CD4-positive, CD25-positive, alpha-beta regulatory T cell (primary cell): ENCODE measurements around the gene TBC1D22A. TPM values are rescaled to one million over a fixed set of nuclear protein-coding genes. Genes with fewer than 3 reads are reported as not detected.

Source experiments
- ATAC-seq, 2 donors: fragments of 150-1000 bp; cut with Tn5 transposase; one replicate each; pipeline ENCODE4 v1.10.0; 2021; ENCODE audit warnings: low read depth in 2 of 2, moderate number of reproducible peaks in 2 of 2, moderate library complexity in 1 of 2
- DNase-seq, 3 donors: peaks; one replicate each; pipeline versions ENCODE4 v3.0.0 to v3.0.0-alpha.2; 2012 to 2022; ENCODE audit warnings: mixed read lengths in 1 of 3
- H3K27ac ChIP-seq: one replicate; pipeline ENCODE4 v1.7.0; 2013; ENCODE audit warnings: mild to moderate bottlenecking, low read length; ENCODE audit not compliant: insufficient read depth, poor library complexity, severe bottlenecking
- H3K27me3 ChIP-seq: one replicate; pipeline ENCODE4 v1.7.0; 2013; ENCODE audit warnings: low read length; ENCODE audit not compliant: control insufficient read depth, insufficient read depth
- H3K36me3 ChIP-seq: one replicate; pipeline ENCODE4 v1.7.0; 2013; ENCODE audit warnings: mild to moderate bottlenecking, low read length, moderate library complexity; ENCODE audit not compliant: control insufficient read depth, insufficient read depth
- H3K4me1 ChIP-seq: 2 replicates; pipeline ENCODE4 v1.7.0; 2013; ENCODE audit warnings: mild to moderate bottlenecking, low read length; ENCODE audit not compliant: insufficient read depth, control insufficient read depth, poor library complexity, severe bottlenecking
- H3K4me3 ChIP-seq: one replicate; pipeline ENCODE4 v1.7.0; 2013; ENCODE audit warnings: low read depth, mild to moderate bottlenecking, low read length, moderate library complexity
- H3K9me3 ChIP-seq, 2 experiments: 1 replicate in 1 of 2; 2 replicates in 1 of 2; pipeline ENCODE4 v1.7.0; 2013; ENCODE audit warnings: low read length in 2 of 2, mild to moderate bottlenecking in 1 of 2, moderate library complexity in 1 of 2; ENCODE audit not compliant: control insufficient read depth in 2 of 2
- H3K27ac Mint-ChIP-seq, 3 donors: one replicate each; pipeline ENCODE4 v1.8.0; 2020 to 2022; ENCODE audit warnings: mild to moderate bottlenecking in 3 of 3, mixed read lengths in 3 of 3, moderate library complexity in 2 of 3
- H3K27me3 Mint-ChIP-seq: one replicate; pipeline ENCODE4 v1.8.0; 2022; ENCODE audit warnings: mild to moderate bottlenecking, mixed read lengths
- H3K36me3 Mint-ChIP-seq: one replicate; pipeline ENCODE4 v1.8.0; 2020; ENCODE audit warnings: mixed read lengths
- H3K4me1 Mint-ChIP-seq, 4 donors: one replicate each; pipeline ENCODE4 v1.8.0; 2020 to 2022; ENCODE audit warnings: mixed read lengths in 4 of 4, mild to moderate bottlenecking in 1 of 4
- H3K4me3 Mint-ChIP-seq, 4 donors: one replicate each; pipeline ENCODE4 v1.8.0; 2020 to 2022; ENCODE audit warnings: mild to moderate bottlenecking in 4 of 4, mixed read lengths in 4 of 4, moderate library complexity in 3 of 4
- H3K9me3 Mint-ChIP-seq, 7 donors: one replicate each; pipeline ENCODE4 v1.8.0; 2020 to 2022; ENCODE audit warnings: mixed read lengths in 7 of 7, mild to moderate bottlenecking in 3 of 7, moderate library complexity in 2 of 7
- polyA plus RNA-seq, 4 donors: library from polyadenylated mRNA; unstranded; fragments of 300-500 nt; fragmentation: Illumina TruSeq; gene quantifications; one replicate each; pipeline ENCODE4 v1.2.3, GENCODE V29; 2021
- total RNA-seq: library from RNA; stranded (reverse); gene quantifications from one replicate; pipeline ENCODE4 v1.2.3, GENCODE V29; 2022

Gene TBC1D22A
- total and polyA plus RNA-seq, 5 donors from 2014 or later: 19.8 to 42.5 (median 24.3) TPM

DNA sequence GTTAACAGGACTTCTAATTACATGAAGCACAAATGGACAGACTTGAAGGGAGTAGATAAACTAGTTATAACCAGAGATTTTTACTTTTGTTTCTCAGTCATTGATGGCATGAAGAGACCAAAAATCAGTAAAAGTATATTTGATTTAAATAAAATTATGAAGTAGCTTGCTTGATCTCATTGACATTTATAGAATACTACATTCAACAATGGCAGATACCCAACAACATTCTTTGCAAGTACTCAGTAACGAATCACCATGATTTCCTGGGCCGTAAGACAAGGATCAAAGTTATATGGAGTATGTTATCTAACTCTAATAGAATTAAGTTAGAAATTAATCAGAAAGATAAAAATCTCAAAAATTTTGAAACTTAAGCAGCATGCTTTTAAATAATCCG, 317.6 kb downstream of the TBC1D22A start:
- Mint-ChIP-seq H3K9me3 (peaks cover 0 to 11% (median 1%) of the 10 kb centered on the region in 7 donors), H3K4me3 (no peak overlapping the region), H3K4me1 (peaks cover 0 to 7% (median under 1%) of the 10 kb centered on the region in 4 donors), H3K27me3 (no peaks in the 10 kb centered on the region), H3K27ac (no peak overlapping the region), H3K36me3 (peaks cover 23% of the 10 kb centered on the region)
- H3K4me3 ChIP-seq: no peak overlapping the region
- H3K27me3 ChIP-seq: no peaks in the 10 kb centered on the region
- DNase-seq: no peak
- no peak overlapping the region for H3K27ac ChIP-seq
- H3K9me3 ChIP-seq: peaks cover 0 to 7% of the 10 kb centered on the region in 2 experiments
- no peaks in the 10 kb centered on the region for H3K4me1 ChIP-seq
- ATAC-seq: no peak
- H3K36me3 ChIP-seq: peaks cover 2% of the 10 kb centered on the region

DNA sequence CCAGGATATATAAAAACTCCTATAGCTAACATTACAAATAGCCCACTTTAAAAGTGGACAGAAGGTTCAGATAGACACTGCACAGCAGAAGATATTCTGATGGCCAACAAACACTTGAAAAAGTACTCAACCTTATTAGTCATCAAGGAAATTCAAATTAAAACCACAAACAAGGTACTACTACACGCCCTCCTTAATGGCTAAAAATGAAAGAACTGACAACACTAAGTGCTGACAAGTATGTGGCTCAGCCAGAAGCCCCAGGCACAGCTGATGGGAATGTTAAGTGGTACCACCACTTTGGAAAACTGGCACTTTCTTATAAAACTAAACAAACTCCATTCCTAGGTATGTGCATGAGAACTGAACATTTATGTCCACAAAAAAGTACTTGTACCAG, 320.1 kb downstream of the TBC1D22A start:
- Histone ChIP-seq H3K27me3 (no peaks in the 10 kb centered on the region), H3K4me1 (no peaks in the 10 kb centered on the region), H3K9me3 (no peaks in the 10 kb centered on the region), H3K36me3 (no peaks in the 10 kb centered on the region), H3K27ac (no peak overlapping the region), H3K4me3 (no peak overlapping the region)
- no peak for ATAC-seq
- H3K4me1 Mint-ChIP-seq: peaks cover 0 to 9% (median 4%) of the 10 kb centered on the region in 4 donors
- H3K36me3 Mint-ChIP-seq: peaks cover 15% of the 10 kb centered on the region
- H3K27ac Mint-ChIP-seq: no peak overlapping the region
- peaks cover 0 to 3% (median 1%) of the 10 kb centered on the region in 7 donors for H3K9me3 Mint-ChIP-seq
- no peaks in the 10 kb centered on the region for H3K27me3 Mint-ChIP-seq
- DNase-seq: no peak
- no peak overlapping the region for H3K4me3 Mint-ChIP-seq

DNA sequence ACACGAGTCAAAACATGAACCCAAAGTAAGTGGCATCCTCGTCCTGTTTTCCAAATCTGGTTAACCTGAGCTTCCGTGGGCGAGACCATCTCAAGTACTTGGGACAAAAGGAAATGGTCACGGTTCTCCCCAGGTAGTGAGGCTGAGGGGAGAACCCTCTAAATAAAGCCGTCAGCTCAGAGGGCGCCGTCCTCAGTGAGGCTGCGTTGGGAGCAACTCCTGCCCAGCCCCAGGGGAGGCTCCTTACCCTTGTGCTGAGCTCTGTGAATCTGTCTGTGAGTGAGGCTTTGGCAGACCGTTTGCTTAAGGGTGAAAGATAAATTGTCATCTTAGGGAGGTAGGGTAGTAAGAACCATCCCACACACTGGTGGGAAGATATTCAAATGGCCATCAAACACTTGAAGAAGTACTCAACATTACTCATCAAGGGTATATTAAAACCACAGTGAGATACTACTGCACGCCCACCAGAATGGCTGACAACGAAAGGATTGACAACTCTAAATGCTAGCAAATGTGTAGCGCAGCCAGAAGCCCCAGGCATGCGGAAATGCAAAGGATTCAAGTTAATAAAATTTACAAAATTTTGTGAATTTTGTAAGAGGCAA, 321.0 kb downstream of the TBC1D22A start:
- Histone ChIP-seq H3K4me3 (no peak overlapping the region), H3K9me3 (no peaks in the 10 kb centered on the region), H3K36me3 (no peaks in the 10 kb centered on the region), H3K27me3 (no peaks in the 10 kb centered on the region), H3K4me1 (no peaks in the 10 kb centered on the region), H3K27ac (no peak overlapping the region)
- H3K9me3 Mint-ChIP-seq: peaks cover 0 to 3% (median 1%) of the 10 kb centered on the region in 7 donors
- ATAC-seq (no peak), DNase-seq (no peak)
- H3K27ac Mint-ChIP-seq: peak overlapping the region in 1 of 3 donors; percentile 58
- peaks cover 15% of the 10 kb centered on the region for H3K36me3 Mint-ChIP-seq
- peaks cover 0 to 12% (median 8%) of the 10 kb centered on the region in 4 donors for H3K4me1 Mint-ChIP-seq
- H3K4me3 Mint-ChIP-seq: no peak overlapping the region
- no peaks in the 10 kb centered on the region for H3K27me3 Mint-ChIP-seq

GRCh38 chr22:47084226-47084625, 321.8 kb downstream of the TBC1D22A start:
- Histone ChIP-seq H3K4me1 (no peaks in the 10 kb centered on the region), H3K36me3 (no peaks in the 10 kb centered on the region), H3K27me3 (no peaks in the 10 kb centered on the region), H3K27ac (no peak overlapping the region), H3K4me3 (no peak overlapping the region), H3K9me3 (no peaks in the 10 kb centered on the region)
- H3K4me3 Mint-ChIP-seq: no peak overlapping the region
- no peaks in the 10 kb centered on the region for H3K27me3 Mint-ChIP-seq
- H3K36me3 Mint-ChIP-seq: peaks cover 13% of the 10 kb centered on the region
- H3K4me1 Mint-ChIP-seq: peaks cover 0 to 16% (median 9%) of the 10 kb centered on the region in 4 donors
- no peak overlapping the region for H3K27ac Mint-ChIP-seq
- peaks cover 0 to 3% (median 1%) of the 10 kb centered on the region in 7 donors for H3K9me3 Mint-ChIP-seq
- DNase-seq (no peak), ATAC-seq (no peak)

DNA sequence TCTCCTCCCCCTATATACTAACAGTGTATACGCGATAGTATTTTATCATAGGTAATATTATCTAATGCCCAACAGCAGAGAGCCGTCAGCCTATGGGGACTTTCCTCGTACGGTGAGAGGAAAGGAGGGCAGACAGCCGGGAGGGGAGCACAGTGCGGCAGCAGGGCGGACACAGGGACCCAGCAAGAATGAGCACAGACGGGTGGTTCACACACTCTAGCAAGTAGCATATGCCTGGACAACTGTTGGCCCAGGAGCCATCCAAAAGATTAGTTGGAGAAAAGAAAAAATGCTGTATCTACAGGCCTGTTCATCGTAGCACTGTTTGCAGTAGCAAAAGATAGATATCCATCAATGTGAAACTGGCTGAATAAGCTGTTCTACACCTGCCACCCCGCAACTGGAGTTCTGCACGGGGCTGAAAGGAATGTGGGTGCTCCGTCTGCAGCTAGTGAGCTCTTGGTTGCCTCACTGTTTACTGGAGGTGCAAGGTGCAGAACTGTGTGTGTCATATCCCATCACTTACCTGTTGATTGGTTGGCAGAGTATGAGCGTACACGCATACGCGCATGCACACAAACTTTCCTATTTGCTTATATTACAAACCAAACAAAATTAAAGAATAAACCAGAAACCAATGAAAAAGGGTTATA, 324.3 kb downstream of the TBC1D22A start:
- Mint-ChIP-seq H3K27me3 (no peaks in the 10 kb centered on the region), H3K9me3 (peaks cover 0 to 3% (median 0%) of the 10 kb centered on the region in 7 donors), H3K4me3 (no peak overlapping the region), H3K36me3 (peaks cover 8% of the 10 kb centered on the region), H3K4me1 (peaks cover 6 to 39% (median 18%) of the 10 kb centered on the region in 4 donors), H3K27ac (no peak overlapping the region)
- ATAC-seq: no peak
- Histone ChIP-seq H3K27me3 (no peaks in the 10 kb centered on the region), H3K27ac (no peak overlapping the region), H3K4me1 (peaks cover 9% of the 10 kb centered on the region), H3K36me3 (no peaks in the 10 kb centered on the region), H3K9me3 (no peaks in the 10 kb centered on the region), H3K4me3 (no peak overlapping the region)
- no peak for DNase-seq

DNA sequence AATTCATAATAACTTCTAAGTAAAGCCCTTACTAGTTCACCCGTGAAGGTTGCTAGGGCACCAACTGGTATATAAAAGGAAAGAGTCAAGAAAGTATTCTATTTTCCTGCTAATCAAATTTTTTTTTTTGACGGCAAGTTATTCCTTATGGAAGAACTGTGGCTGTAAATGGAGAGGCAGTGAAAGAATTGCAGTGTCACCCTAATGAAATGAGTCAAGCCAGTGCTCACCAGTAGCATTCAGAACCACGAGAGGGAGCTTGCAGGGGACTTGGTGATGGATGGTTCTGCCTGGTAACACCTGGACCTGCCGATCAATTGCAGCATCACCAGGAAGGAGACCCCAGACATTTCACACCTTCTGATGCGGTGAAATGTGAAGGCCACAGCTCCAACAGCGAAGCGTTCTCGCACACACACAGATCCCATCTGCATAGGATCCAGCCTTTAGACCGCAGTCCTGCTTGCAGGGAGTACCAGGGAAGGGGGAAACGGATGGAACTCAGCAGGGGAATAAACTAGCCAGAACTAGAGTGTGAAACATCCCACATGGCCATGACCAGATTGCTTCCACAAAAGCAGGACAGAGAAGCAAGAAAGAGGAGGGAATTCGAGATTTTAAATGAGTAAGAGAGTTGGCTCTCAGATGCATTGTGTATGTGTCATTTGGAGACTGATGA, 326.2 kb downstream of the TBC1D22A start:
- ATAC-seq (no peak), DNase-seq (no peak)
- peaks cover 0 to under 1% of the 10 kb centered on the region in 2 experiments for H3K9me3 ChIP-seq
- Mint-ChIP-seq H3K36me3 (peaks cover 12% of the 10 kb centered on the region), H3K9me3 (peaks cover 0 to 3% (median 0%) of the 10 kb centered on the region in 7 donors), H3K27ac (peak overlapping the region in 1 of 3 donors; percentile 61), H3K4me3 (peak overlapping the region in 3 of 4 donors; percentile 7 to 59 (median 12)), H3K4me1 (peaks cover 6 to 54% (median 20%) of the 10 kb centered on the region in 4 donors), H3K27me3 (no peaks in the 10 kb centered on the region)
- no peaks in the 10 kb centered on the region for H3K27me3 ChIP-seq
- H3K27ac ChIP-seq: no peak overlapping the region
- H3K4me1 ChIP-seq: peaks cover 9% of the 10 kb centered on the region
- no peak overlapping the region for H3K4me3 ChIP-seq
- no peaks in the 10 kb centered on the region for H3K36me3 ChIP-seq

GRCh38 chr22:47089374-47089773, 326.9 kb downstream of the TBC1D22A start:
- Mint-ChIP-seq H3K4me1 (peaks cover 6 to 61% (median 22%) of the 10 kb centered on the region in 4 donors), H3K9me3 (peaks cover 0 to 3% (median 0%) of the 10 kb centered on the region in 7 donors), H3K27ac (peak overlapping the region in 2 of 3 donors; percentile 61 to 96), H3K4me3 (peak overlapping the region; percentile 3 to 83 (median 14)), H3K27me3 (no peaks in the 10 kb centered on the region), H3K36me3 (peaks cover 11% of the 10 kb centered on the region)
- Histone ChIP-seq H3K9me3 (peaks cover 0 to 7% of the 10 kb centered on the region in 2 experiments), H3K36me3 (no peaks in the 10 kb centered on the region), H3K4me1 (peaks cover 9% of the 10 kb centered on the region), H3K27me3 (no peaks in the 10 kb centered on the region), H3K4me3 (no peak overlapping the region), H3K27ac (no peak overlapping the region)
- ATAC-seq: no peak
- DNase-seq: no peak
